Bronchial epithelial cell (primary cell): Measurements from ENCODE around the gene AS3MT. TPM values are rescaled to one million over a fixed set of nuclear protein-coding genes. Genes with fewer than 3 reads are reported as not detected.

Experiments used
- DNase-seq: peaks from one replicate; pipeline ENCODE4 v3.0.0-alpha.2; 2010; ENCODE audit warnings: low read depth
- FAIRE-seq: peaks from 2 replicates; lab custom pipeline; 2011; peaks lifted over from hg19 to GRCh38; lab: Jason Lieb, UNC
- H3K27me3 ChIP-seq: 2 replicates; pipeline ENCODE4 v1.5.1; 2011; ENCODE audit warnings: low read length; ENCODE audit not compliant: control insufficient read depth, insufficient read depth
- H3K36me3 ChIP-seq: 2 replicates; pipeline ENCODE4 v1.5.1; 2011; ENCODE audit warnings: low read length; ENCODE audit not compliant: control insufficient read depth, insufficient read depth
- H3K4me3 ChIP-seq: 2 replicates; pipeline ENCODE4 v1.5.1; 2011; ENCODE audit warnings: mild to moderate bottlenecking, low read depth, low read length, control low read depth
- total RNA-seq: library from RNA; depleted of rRNA; stranded (reverse); fragments of >200 nt; gene quantifications from 2 replicates; pipeline ENCODE4 v1.2.1, GENCODE V29; 2014
- TF ChIP-seq, protein P1 (sequence below): IDR thresholded peaks from 2 replicates; pipeline ENCODE4 v1.5.1; 2011; ENCODE audit warnings: mild to moderate bottlenecking, moderate library complexity, low read length, control low read depth, inconsistent platforms; ENCODE audit not compliant: insufficient read depth, severe bottlenecking

AS3MT gene
- total RNA-seq, 1 donor from 2014 or later = 2.1 TPM

DNA sequence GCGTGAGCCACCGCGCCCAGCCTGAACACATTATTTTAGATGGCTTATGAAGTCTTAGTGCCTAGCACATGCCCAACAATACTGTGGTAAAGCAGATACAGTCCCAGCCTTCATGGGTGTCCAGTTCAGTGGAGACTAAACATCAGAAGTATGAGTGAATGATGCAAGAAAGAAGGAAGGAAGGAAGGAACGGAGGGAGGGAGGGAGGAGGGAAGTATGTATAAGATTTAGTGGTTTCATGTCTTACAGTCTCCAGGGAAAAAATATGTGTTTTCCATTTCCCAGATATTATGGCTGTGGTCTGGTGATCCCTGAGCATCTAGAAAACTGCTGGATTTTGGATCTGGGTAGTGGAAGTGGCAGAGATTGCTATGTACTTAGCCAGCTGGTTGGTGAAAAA, 2.9 kb downstream of the AS3MT start:
- TF ChIP-seq, protein P1, sequence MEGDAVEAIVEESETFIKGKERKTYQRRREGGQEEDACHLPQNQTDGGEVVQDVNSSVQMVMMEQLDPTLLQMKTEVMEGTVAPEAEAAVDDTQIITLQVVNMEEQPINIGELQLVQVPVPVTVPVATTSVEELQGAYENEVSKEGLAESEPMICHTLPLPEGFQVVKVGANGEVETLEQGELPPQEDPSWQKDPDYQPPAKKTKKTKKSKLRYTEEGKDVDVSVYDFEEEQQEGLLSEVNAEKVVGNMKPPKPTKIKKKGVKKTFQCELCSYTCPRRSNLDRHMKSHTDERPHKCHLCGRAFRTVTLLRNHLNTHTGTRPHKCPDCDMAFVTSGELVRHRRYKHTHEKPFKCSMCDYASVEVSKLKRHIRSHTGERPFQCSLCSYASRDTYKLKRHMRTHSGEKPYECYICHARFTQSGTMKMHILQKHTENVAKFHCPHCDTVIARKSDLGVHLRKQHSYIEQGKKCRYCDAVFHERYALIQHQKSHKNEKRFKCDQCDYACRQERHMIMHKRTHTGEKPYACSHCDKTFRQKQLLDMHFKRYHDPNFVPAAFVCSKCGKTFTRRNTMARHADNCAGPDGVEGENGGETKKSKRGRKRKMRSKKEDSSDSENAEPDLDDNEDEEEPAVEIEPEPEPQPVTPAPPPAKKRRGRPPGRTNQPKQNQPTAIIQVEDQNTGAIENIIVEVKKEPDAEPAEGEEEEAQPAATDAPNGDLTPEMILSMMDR = no peak

DNA sequence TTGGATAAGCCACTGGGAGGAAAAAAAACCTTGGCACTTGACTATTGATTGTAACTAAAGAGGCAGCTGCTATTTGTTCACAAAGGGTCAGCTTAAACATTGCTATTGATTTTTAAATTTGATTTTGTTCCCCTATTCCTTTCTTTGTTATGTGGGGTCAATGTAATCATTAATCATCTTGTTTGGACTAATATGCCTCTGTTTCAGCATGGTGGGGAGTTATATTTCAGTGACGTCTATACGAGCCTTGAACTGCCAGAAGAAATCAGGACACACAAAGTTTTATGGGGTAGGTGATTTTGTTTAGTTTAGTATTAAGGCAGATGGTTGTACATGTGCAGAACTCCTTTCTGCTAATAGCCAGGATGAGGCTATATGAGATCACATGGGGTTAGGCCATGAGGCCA, 7.5 kb downstream of the AS3MT start:
- no peak for FAIRE-seq
- no peak for DNase-seq
- no peaks in the 10 kb centered on the region for H3K36me3 ChIP-seq
- H3K4me3 ChIP-seq = no peak overlapping the region
- TF ChIP-seq, protein P1 = no peak
- no peaks in the 10 kb centered on the region for H3K27me3 ChIP-seq

More for the DNA sequence above, 2.9 kb downstream of the AS3MT start:
- no peak overlapping the region for H3K4me3 ChIP-seq
- H3K27me3 ChIP-seq = no peaks in the 10 kb centered on the region
- H3K36me3 ChIP-seq = no peaks in the 10 kb centered on the region
- FAIRE-seq (no peak), DNase-seq (no peak)

DNA sequence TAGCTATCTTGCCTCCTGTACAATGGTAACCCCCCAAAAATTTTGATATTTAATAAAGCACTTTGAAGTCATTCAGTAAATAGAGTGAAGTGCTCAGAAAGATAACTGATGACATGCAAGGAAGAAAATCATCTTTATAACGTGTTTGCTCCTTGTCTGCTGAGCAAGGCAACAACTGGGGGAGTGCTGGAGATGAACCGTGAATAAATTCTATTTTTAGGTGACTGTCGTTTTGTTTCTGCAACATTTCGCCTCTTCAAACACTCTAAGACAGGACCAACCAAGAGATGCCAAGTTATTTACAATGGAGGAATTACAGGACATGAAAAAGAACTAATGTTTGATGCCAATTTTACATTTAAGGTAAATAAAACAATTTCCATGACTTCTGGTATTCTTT, 9.4 kb downstream of the AS3MT start:
- no peak for FAIRE-seq
- DNase-seq = no peak
- H3K36me3 ChIP-seq = no peaks in the 10 kb centered on the region
- no peaks in the 10 kb centered on the region for H3K27me3 ChIP-seq
- H3K4me3 ChIP-seq = no peak overlapping the region
- TF ChIP-seq, protein P1 = no peak

DNA sequence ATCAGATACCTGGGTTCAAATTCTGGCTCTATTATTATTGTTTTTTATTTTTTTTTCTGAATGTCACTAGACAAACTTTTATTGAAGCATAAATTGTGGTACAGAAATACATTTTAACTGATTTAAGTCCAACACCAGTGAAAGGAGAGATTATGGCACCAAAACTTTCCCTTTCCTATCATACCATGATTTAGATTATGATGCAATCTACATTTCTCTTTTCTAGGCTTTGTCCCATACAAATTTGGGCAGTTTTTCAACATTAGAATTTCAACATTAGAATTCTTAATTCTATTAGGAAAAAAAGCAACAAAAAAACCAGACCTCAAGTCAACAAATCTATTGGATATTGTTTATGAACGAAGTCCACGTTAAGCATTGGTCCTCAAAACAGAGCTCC, 11.0 kb downstream of the AS3MT start:
- no peak for DNase-seq
- no peaks in the 10 kb centered on the region for H3K27me3 ChIP-seq
- FAIRE-seq = no peak
- H3K4me3 ChIP-seq = no peak overlapping the region
- no peaks in the 10 kb centered on the region for H3K36me3 ChIP-seq
- TF ChIP-seq, protein P1 = no peak

DNA sequence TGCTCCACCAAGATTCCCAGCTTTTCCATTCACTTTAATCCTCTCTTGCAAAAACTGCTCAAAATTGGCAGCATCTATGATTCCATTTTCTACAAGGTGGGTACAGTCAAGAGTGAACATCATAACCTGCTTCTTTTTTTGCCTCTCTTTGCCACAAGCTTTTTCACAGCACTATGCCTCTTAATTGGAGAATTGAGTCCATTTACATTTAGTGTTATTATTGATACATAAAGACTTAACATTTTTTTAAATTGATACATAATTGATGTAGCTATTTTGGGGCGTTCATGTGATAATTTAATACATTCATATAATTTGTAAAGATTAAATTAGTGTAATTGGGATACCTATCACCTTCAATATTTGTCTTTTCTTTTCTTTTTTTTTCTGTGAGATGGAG, 18.8 kb downstream of the AS3MT start:
- no peaks in the 10 kb centered on the region for H3K36me3 ChIP-seq
- no peak for FAIRE-seq
- TF ChIP-seq, protein P1 = no peak
- no peak for DNase-seq
- no peaks in the 10 kb centered on the region for H3K27me3 ChIP-seq
- no peak overlapping the region for H3K4me3 ChIP-seq
